SK-N-SH (cell line): ENCODE measurements around the gene IL6ST. TPM values are rescaled to one million over a fixed set of nuclear protein-coding genes. Genes with fewer than 3 reads are reported as not detected.
"Not testable (repeated sequence)": the region's sequence is repeated elsewhere in the genome, so short reads cannot be mapped to it uniquely, and the experiment has no call there.

Source experiments
- CTCF ChIA-PET: fragments of 300-600, 350-600 bp; formaldehyde crosslinking; extraction: SDS; loops from one replicate; lab custom pipeline; 2021; lab: Yijun Ruan, JAX
- POLR2A ChIA-PET: fragments of 350-600 bp; sonication (Branson Sonifier 250); formaldehyde crosslinking; extraction: SDS; loops from one replicate; lab custom pipeline; 2020; ENCODE audit warnings: antibody characterized with exemption, inconsistent platforms; lab: Yijun Ruan, JAX
- DNase-seq: peaks from one replicate; pipeline ENCODE4 v3.0.0; 2012
- H2AFZ ChIP-seq: fragments of 200-600 bp; sonication (generic); 2 replicates; pipeline ENCODE4 v1.8.1; 2016; ENCODE audit warnings: antibody characterized with exemption, mild to moderate bottlenecking, low read depth
- H3F3A ChIP-seq: fragments of 200-600 bp; sonication (generic); replicated peaks from 2 replicates; pipeline ENCODE3; 2016; ENCODE audit warnings: antibody characterized with exemption, mild to moderate bottlenecking; ENCODE audit not compliant: insufficient read depth
- H3K27ac ChIP-seq, 2 experiments: fragments of 200-500 bp in 1 of 2; fragments of 200-600 bp in 1 of 2; sonication (Bioruptor generic) in 1 of 2; sonication (generic), shearing (Covaris generic) in 1 of 2; 2 replicates each; pipeline versions ENCODE4 v1.5.1 to v1.6.1; 2014 to 2016; ENCODE audit warnings: low read depth in 2 of 2, inconsistent platforms in 1 of 2, low read length in 1 of 2, mild to moderate bottlenecking in 1 of 2, mixed read lengths in 1 of 2
- H3K27me3 ChIP-seq: fragments of 200-600 bp; sonication (generic), shearing (Covaris generic); 2 replicates; pipeline ENCODE4 v1.6.1; 2016; ENCODE audit warnings: mixed run types; ENCODE audit not compliant: insufficient read depth
- H3K36me3 ChIP-seq, 2 experiments: fragments of 200-500 bp in 1 of 2; fragments of 200-600 bp in 1 of 2; sonication (Bioruptor generic) in 1 of 2; sonication (generic) in 1 of 2; replicated peaks in 1 of 2; 2 replicates each; pipeline versions ENCODE3 to v1.5.1; 2014 to 2016; ENCODE audit warnings: low read length in 1 of 2, mild to moderate bottlenecking in 1 of 2; ENCODE audit not compliant: insufficient read depth in 2 of 2, control insufficient read depth in 1 of 2
- H3K4me1 ChIP-seq, 2 experiments: fragments of 200-500 bp in 1 of 2; fragments of 200-600 bp in 1 of 2; sonication (Bioruptor generic) in 1 of 2; sonication (generic), shearing (Covaris generic) in 1 of 2; 2 replicates each; pipeline versions ENCODE4 v1.5.1 to v1.6.1; 2014 to 2016; ENCODE audit warnings: low read depth in 1 of 2, low read length in 1 of 2, mixed run types in 1 of 2; ENCODE audit not compliant: insufficient read depth in 2 of 2, control insufficient read depth in 1 of 2
- H3K4me2 ChIP-seq: fragments of 200-600 bp; sonication (generic), shearing (Covaris generic); 2 replicates; pipeline ENCODE4 v1.6.1; 2017; ENCODE audit warnings: mixed run types
- H3K4me3 ChIP-seq, 2 experiments: fragments of 200-500 bp in 1 of 2; fragments of 200-600 bp in 1 of 2; sonication (Bioruptor generic) in 1 of 2; sonication (generic), shearing (Covaris generic) in 1 of 2; 2 replicates each; pipeline versions ENCODE4 v1.5.1 to v1.8.1; 2014 to 2016; ENCODE audit warnings: low read depth in 2 of 2, inconsistent platforms in 1 of 2, low read length in 1 of 2, mild to moderate bottlenecking in 1 of 2, mixed read lengths in 1 of 2, moderate library complexity in 1 of 2
- H3K79me2 ChIP-seq: fragments of 200-600 bp; sonication (generic); 2 replicates; pipeline ENCODE4 v1.8.1; 2017; ENCODE audit warnings: mild to moderate bottlenecking; ENCODE audit not compliant: insufficient read depth
- H3K9ac ChIP-seq: fragments of 200-600 bp; sonication (generic); 2 replicates; pipeline ENCODE4 v1.6.1; 2017; ENCODE audit warnings: mixed run types
- H3K9me2 ChIP-seq: fragments of 200-600 bp; sonication (generic); 2 replicates; pipeline ENCODE4 v1.6.1; 2017; ENCODE audit warnings: mixed run types
- H3K9me3 ChIP-seq: fragments of 200-600 bp; sonication (generic); 2 replicates; pipeline ENCODE4 v1.6.1; 2017; ENCODE audit warnings: mixed run types, mild to moderate bottlenecking, moderate library complexity
- H4K20me1 ChIP-seq: fragments of 200-600 bp; sonication (generic); 2 replicates; pipeline ENCODE4 v1.6.1; 2017; ENCODE audit warnings: mild to moderate bottlenecking, mixed run types; ENCODE audit not compliant: insufficient read depth
- EP300 ChIP-seq, 2 experiments: IDR thresholded peaks; 2 replicates each; pipeline versions ENCODE4 v1.4.0 to v1.6.1; 2012; ENCODE audit warnings: borderline replicate concordance in 1 of 2, low read depth in 1 of 2, low read length in 1 of 2
- EZH2phosphoT487 ChIP-seq: fragments of 200-600 bp; sonication (generic); IDR thresholded peaks from 2 replicates; pipeline ENCODE4 v1.6.1; 2017; ENCODE audit warnings: low read depth, mixed run types, mild to moderate bottlenecking, antibody characterized with exemption, moderate library complexity, borderline replicate concordance
- FOSL2 ChIP-seq: IDR thresholded peaks from 2 replicates; pipeline ENCODE4 v1.4.0; 2012; ENCODE audit warnings: low read depth, mild to moderate bottlenecking, moderate library complexity, borderline replicate concordance
- FOXJ3 ChIP-seq: sonication (generic); formaldehyde crosslinking; IDR thresholded peaks from 2 replicates; pipeline ENCODE4 v1.5.1; 2020; ENCODE audit warnings: mild to moderate bottlenecking, missing genetic modification reagents
- FOXM1 ChIP-seq: IDR thresholded peaks from 2 replicates; pipeline ENCODE4 v1.4.0; 2012; ENCODE audit warnings: low read depth, mild to moderate bottlenecking
- GABPA ChIP-seq: IDR thresholded peaks from 2 replicates; pipeline ENCODE4 v1.4.0; 2012; ENCODE audit warnings: low read depth, mild to moderate bottlenecking
- GATA2 ChIP-seq: sonication (generic); formaldehyde crosslinking; IDR thresholded peaks from 2 replicates; pipeline ENCODE4 v1.5.0; 2020; ENCODE audit warnings: mild to moderate bottlenecking, missing genetic modification reagents
- NFIC ChIP-seq: IDR thresholded peaks from 2 replicates; pipeline ENCODE4 v1.4.0; 2012; ENCODE audit warnings: borderline replicate concordance
- POLR2AphosphoS5 ChIP-seq: IDR thresholded peaks from 2 replicates; pipeline ENCODE4 v1.6.1; 2012; ENCODE audit warnings: low read depth, low read length
- RAD21 ChIP-seq: IDR thresholded peaks from 2 replicates; pipeline ENCODE4 v1.6.1; 2012; ENCODE audit warnings: mild to moderate bottlenecking, low read length
- RCOR1 ChIP-seq: fragments of 150-350 bp; IDR thresholded peaks from 2 replicates; pipeline ENCODE4 v1.6.1; 2017; ENCODE audit warnings: antibody characterized with exemption, low read length
- REST ChIP-seq: IDR thresholded peaks from 2 replicates; pipeline ENCODE4 v1.6.1; 2012; ENCODE audit warnings: mild to moderate bottlenecking, low read depth, low read length, moderate library complexity
- RFX5 ChIP-seq: IDR thresholded peaks from 2 replicates; pipeline ENCODE4 v1.6.1; 2012; ENCODE audit warnings: mild to moderate bottlenecking, improper control_type of control experiment, low read length
- RXRA ChIP-seq: IDR thresholded peaks from 2 replicates; pipeline ENCODE4 v1.4.0; 2012; ENCODE audit warnings: low read depth, mild to moderate bottlenecking, borderline replicate concordance
- SMC3 ChIP-seq: IDR thresholded peaks from 2 replicates; pipeline ENCODE4 v1.6.1; 2012; ENCODE audit warnings: low read depth, low read length, improper control_type of control experiment
- TAF1 ChIP-seq: IDR thresholded peaks from 2 replicates; pipeline ENCODE4 v1.6.1; 2012; ENCODE audit warnings: low read depth, mild to moderate bottlenecking, low read length, moderate library complexity, borderline replicate concordance
- USF2 ChIP-seq: fragments of 150-350 bp; IDR thresholded peaks from 2 replicates; pipeline ENCODE4 v1.6.1; 2017; ENCODE audit warnings: antibody characterized with exemption, low read length, low read depth, borderline replicate concordance
- WGBS: methylation state at CpG from one replicate; pipeline ENCODE4 v1.1.6; 2017; ENCODE audit warnings: low lambda C conversion rate; 5-methylcytosine and 5-hydroxymethylcytosine counted together
- polyA plus RNA-seq, 3 experiments: library from polyadenylated mRNA; depleted of rRNA; stranded (reverse); fragments of >200 nt; gene quantifications; 2 replicates each; pipeline ENCODE4 v1.2.3, GENCODE V29; 2012

IL6ST gene
- polyA plus RNA-seq, 1 of the 3 experiments (the other 2 are of a cell fraction) = 16.0 TPM

GRCh38 chr5:56039985-56040384 lies 45.2 kb upstream of the IL6ST start:
- Histone ChIP-seq H3K9ac (no peak overlapping the region), H3K9me2 (no peaks in the 10 kb centered on the region), H4K20me1 (no peaks in the 10 kb centered on the region), H2AFZ (no peak overlapping the region), H3K9me3 (no peaks in the 10 kb centered on the region), H3K27ac (no peak overlapping the region), H3K4me1 (no peaks in the 10 kb centered on the region; a peak in 1 of 4 replicates), H3K36me3 (no peaks in the 10 kb centered on the region), H3K27me3 (no peaks in the 10 kb centered on the region), H3K4me3 (no peak overlapping the region), H3K79me2 (no peaks in the 10 kb centered on the region), H3F3A (no peaks in the 10 kb centered on the region), H3K4me2 (no peak overlapping the region)
- CTCF ChIA-PET = no interaction called here
- WGBS = 84% methylated on average over 2 of the region's 2 CpGs
- POLR2A ChIA-PET = no interaction called here
- TF ChIP-seq FOSL2 (no peak), POLR2AphosphoS5 (no peak), FOXM1 (no peak), REST (no peak), FOXJ3 (CRISPR knock-in tag) (no peak)
- no peak for DNase-seq

GRCh38 chr5:56038206-56038605 lies 43.4 kb upstream of the IL6ST start:
- H3K4me3 ChIP-seq, H3K4me1 ChIP-seq, CTCF ChIA-PET, H4K20me1 ChIP-seq, H3K9ac ChIP-seq, H3F3A ChIP-seq, H3K9me2 ChIP-seq, H3K36me3 ChIP-seq, H3K4me2 ChIP-seq, DNase-seq, H3K27me3 ChIP-seq, H3K27ac ChIP-seq, POLR2A ChIA-PET, H3K79me2 ChIP-seq, H2AFZ ChIP-seq, H3K9me3 ChIP-seq: not testable (repeated sequence)
- 89% methylated on average over 5 of the region's 6 CpGs for WGBS

- Histone ChIP-seq H3K36me3 (no peaks in the 10 kb centered on the region), H3K9ac (no peak overlapping the region), H3K9me2 (no peaks in the 10 kb centered on the region), H4K20me1 (no peaks in the 10 kb centered on the region), H3K4me1 (no peaks in the 10 kb centered on the region; a peak in 1 of 4 replicates), H3F3A (no peaks in the 10 kb centered on the region)
- WGBS = 73% methylated on average over 2 of the region's 4 CpGs
- DNase-seq = no peak
- ChIA-PET CTCF (no interaction called here), POLR2A (no interaction called here)
- TF ChIP-seq RXRA (no peak), SMC3 (no peak), RCOR1 (no peak), GABPA (no peak), TAF1 (no peak), EZH2phosphoT487 (no peak), EP300 (IDR thresholded peaks at IDR 0.05; ENCODE audit: borderline replicate concordance in 1 of 2, low read depth in 1 of 2, low read length in 1 of 2) (no peak), RAD21 (no peak), NFIC (no peak), POLR2AphosphoS5 (no peak), GATA2 (CRISPR knock-in tag) (no peak), USF2 (no peak), RFX5 (no peak), FOSL2 (no peak)
- TF ChIP-seq, all 33 proteins: peak for 0
- H3K9me3 ChIP-seq = no peaks in the 10 kb centered on the region
- no peaks in the 10 kb centered on the region for H3K79me2 ChIP-seq
- H3K4me3 ChIP-seq = no peak overlapping the region
- H2AFZ ChIP-seq = no peak overlapping the region
- H3K4me2 ChIP-seq = no peak overlapping the region
- H3K27ac ChIP-seq = no peak overlapping the region
- no peaks in the 10 kb centered on the region for H3K27me3 ChIP-seq
Measured at GRCh38 chr5:56037531-56038010, 42.8 kb upstream of the IL6ST start.
